Transverse colon (tissue), 3 donors: ENCODE results near the gene ZNF638.

Experiments
- POLR2A ChIP-seq: fragments of 450-650 bp; IDR thresholded peaks from one replicate; pipeline ENCODE4 v1.6.1; 2016; ENCODE audit warnings: antibody characterized with exemption, mild to moderate bottlenecking, moderate library complexity
- TF ChIP-seq, protein P1 (sequence below), 5 experiments: fragments of 200-600 bp in 3 of 5; fragments of 450-650 bp in 2 of 5; sonication (generic) in 3 of 5; IDR thresholded peaks; 1 replicate in 2 of 5; 2 replicates in 3 of 5; pipeline ENCODE4 v1.5.1; 2016 to 2017; ENCODE audit warnings: antibody characterized with exemption in 5 of 5, inconsistent platforms in 3 of 5, mild to moderate bottlenecking in 2 of 5, moderate library complexity in 1 of 5

GRCh38 chr2:71456617-71457016 is 125.0 kb downstream of the ZNF638 start:
- TF ChIP-seq, protein P1, sequence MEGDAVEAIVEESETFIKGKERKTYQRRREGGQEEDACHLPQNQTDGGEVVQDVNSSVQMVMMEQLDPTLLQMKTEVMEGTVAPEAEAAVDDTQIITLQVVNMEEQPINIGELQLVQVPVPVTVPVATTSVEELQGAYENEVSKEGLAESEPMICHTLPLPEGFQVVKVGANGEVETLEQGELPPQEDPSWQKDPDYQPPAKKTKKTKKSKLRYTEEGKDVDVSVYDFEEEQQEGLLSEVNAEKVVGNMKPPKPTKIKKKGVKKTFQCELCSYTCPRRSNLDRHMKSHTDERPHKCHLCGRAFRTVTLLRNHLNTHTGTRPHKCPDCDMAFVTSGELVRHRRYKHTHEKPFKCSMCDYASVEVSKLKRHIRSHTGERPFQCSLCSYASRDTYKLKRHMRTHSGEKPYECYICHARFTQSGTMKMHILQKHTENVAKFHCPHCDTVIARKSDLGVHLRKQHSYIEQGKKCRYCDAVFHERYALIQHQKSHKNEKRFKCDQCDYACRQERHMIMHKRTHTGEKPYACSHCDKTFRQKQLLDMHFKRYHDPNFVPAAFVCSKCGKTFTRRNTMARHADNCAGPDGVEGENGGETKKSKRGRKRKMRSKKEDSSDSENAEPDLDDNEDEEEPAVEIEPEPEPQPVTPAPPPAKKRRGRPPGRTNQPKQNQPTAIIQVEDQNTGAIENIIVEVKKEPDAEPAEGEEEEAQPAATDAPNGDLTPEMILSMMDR (IDR thresholded peaks at IDR 0.05) = no peak
- no peak for TF ChIP-seq POLR2A
